Measurements from ENCODE around the gene HTD2.

HTD2 gene

GRCh38 chr3:58321791-58322190 lies 15.5 kb downstream of the HTD2 start:
- TF ChIP-seq SIN3A (IDR thresholded peaks at IDR 0.05; ENCODE audit: borderline replicate concordance, insufficient read depth, low read length) (no peak), TAF1 (IDR thresholded peaks at IDR 0.05; ENCODE audit: borderline replicate concordance, insufficient read depth, low read length) (no peak), FOXP2 (optimal IDR thresholded peaks at IDR 0.05; ENCODE audit: borderline replicate concordance, extremely low read depth, extremely low read length, insufficient read depth) (no peak), REST (IDR thresholded peaks at IDR 0.05; ENCODE audit: insufficient read depth in 1 of 2, low read depth in 2 of 2, low read length in 2 of 2) (no peak), POLR2AphosphoS5 (IDR thresholded peaks at IDR 0.05; ENCODE audit: low read depth, low read length) (no peak)

GRCh38 chr3:58322793-58323192 lies 16.5 kb downstream of the HTD2 start:
- TF ChIP-seq POLR2AphosphoS5 (IDR thresholded peaks at IDR 0.05; ENCODE audit: low read depth, low read length) (no peak), REST (IDR thresholded peaks at IDR 0.05; ENCODE audit: insufficient read depth in 1 of 2, low read depth in 2 of 2, low read length in 2 of 2) (no peak), SIN3A (IDR thresholded peaks at IDR 0.05; ENCODE audit: borderline replicate concordance, insufficient read depth, low read length) (no peak), TAF1 (IDR thresholded peaks at IDR 0.05; ENCODE audit: borderline replicate concordance, insufficient read depth, low read length) (no peak), FOXP2 (optimal IDR thresholded peaks at IDR 0.05; ENCODE audit: borderline replicate concordance, extremely low read depth, extremely low read length, insufficient read depth) (no peak)

GRCh38 chr3:58323529-58324390 lies 17.4 kb downstream of the HTD2 start:
- TF ChIP-seq POLR2AphosphoS5 (IDR thresholded peaks at IDR 0.05; ENCODE audit: low read depth, low read length) = no peak
- TF ChIP-seq REST (IDR thresholded peaks at IDR 0.05; ENCODE audit: insufficient read depth in 1 of 2, low read depth in 2 of 2, low read length in 2 of 2) = no peak
- TF ChIP-seq SIN3A (IDR thresholded peaks at IDR 0.05; ENCODE audit: borderline replicate concordance, insufficient read depth, low read length) = no peak
- TF ChIP-seq FOXP2 (optimal IDR thresholded peaks at IDR 0.05; ENCODE audit: borderline replicate concordance, extremely low read depth, extremely low read length, insufficient read depth) = no peak
- no peak for TF ChIP-seq TAF1 (IDR thresholded peaks at IDR 0.05; ENCODE audit: borderline replicate concordance, insufficient read depth, low read length)

GRCh38 chr3:58324391-58325390 lies 18.4 kb downstream of the HTD2 start:
- TF ChIP-seq POLR2AphosphoS5 (IDR thresholded peaks at IDR 0.05; ENCODE audit: low read depth, low read length) = no peak
- TF ChIP-seq FOXP2 (optimal IDR thresholded peaks at IDR 0.05; ENCODE audit: borderline replicate concordance, extremely low read depth, extremely low read length, insufficient read depth) = no peak
- no peak for TF ChIP-seq TAF1 (IDR thresholded peaks at IDR 0.05; ENCODE audit: borderline replicate concordance, insufficient read depth, low read length)
- no peak for TF ChIP-seq REST (IDR thresholded peaks at IDR 0.05; ENCODE audit: insufficient read depth in 1 of 2, low read depth in 2 of 2, low read length in 2 of 2)
- no peak for TF ChIP-seq SIN3A (IDR thresholded peaks at IDR 0.05; ENCODE audit: borderline replicate concordance, insufficient read depth, low read length)
